Spleen (tissue), 7 donors: ENCODE measurements around the gene SORBS1.

Source experiments
- CTCF ChIP-seq, 11 experiments: fragments of 200-600 bp in 7 of 11; fragments of 450-650 bp in 4 of 11; sonication (generic) in 4 of 11; IDR thresholded peaks in 8 of 11; conservative IDR thresholded peaks in 3 of 11; 1 replicate in 7 of 11; 2 replicates in 4 of 11; pipeline versions ENCODE4 v1.4.0 to v1.8.0; 2016 to 2021; ENCODE audit warnings: antibody characterized with exemption in 11 of 11, inconsistent platforms in 4 of 11, mild to moderate bottlenecking in 1 of 11
- POLR2A ChIP-seq, 3 donors: fragments of 450-650 bp; IDR thresholded peaks; one replicate each; pipeline ENCODE4 v1.5.1; 2017; ENCODE audit warnings: antibody characterized with exemption in 3 of 3, mild to moderate bottlenecking in 1 of 3
- donor health status: DM: no; HTN: no; CAD: no; lungs with moderate emphysema.
- donor health status: DM: no; HTN: no; CAD: no.
- donor health status: DM: no; HTN: no; CAD: no.

- TF ChIP-seq POLR2A (IDR thresholded peaks at IDR 0.05) (no peak), CTCF (IDR thresholded peaks at IDR 0.05 in 8 of 11, conservative IDR thresholded peaks at IDR 0.05 in 3 of 11) (no peak)
Observed at GRCh38 chr10:95388539-95388938, 172.6 kb downstream of the SORBS1 start.
